ENCODE data around the gene GALNT17. TPM values are rescaled to one million over a fixed set of nuclear protein-coding genes. Genes with fewer than 3 reads are reported as not detected.

Gene GALNT17
- polyA plus RNA-seq, 2 of the 4 experiments (the other 2 are of a cell fraction), result not detected

GRCh38 chr7:71507680-71508602 is 376.0 kb downstream of the GALNT17 start:
- WGBS (ENCODE audit: missing lambda C conversion rate), result 28% methylated on average over 13 of the region's 14 CpGs
- CTCF ChIA-PET, result interaction anchor here (0.6 to 1.1 kb wide), 4 partner anchors 11 to 804 kb away, joined by 3 read pairs; no protein-coding TSS in a partner anchor
- Histone ChIP-seq H3K27ac (no peak overlapping the region), H3K4me1 (no peaks in the 10 kb centered on the region), H3K4me2 (no peak overlapping the region), H3K4me3 (no peak overlapping the region), H3K9me3 (no peaks in the 10 kb centered on the region; the same call in 2 of the 3 replicates)
- ATAC-seq, result no peak
- TF ChIP-seq FOSB (CRISPR knock-in tag; IDR thresholded peaks at IDR 0.05) (no peak), HOXB13 (CRISPR knock-in tag; IDR thresholded peaks at IDR 0.05; ENCODE audit: low read depth) (no peak), CTCF (IDR thresholded peaks at IDR 0.05) (no peak), ELK1 (IDR thresholded peaks at IDR 0.05; ENCODE audit: low read depth, low read length) (no peak), NFE2L2 (conservative IDR thresholded peaks at IDR 0.05; ENCODE audit: low read length) (no peak), MYC (IDR thresholded peaks at IDR 0.05; ENCODE audit: borderline replicate concordance, low read length) (no peak), BCL3 (IDR thresholded peaks at IDR 0.05) (no peak), POLR2A (IDR thresholded peaks at IDR 0.05; ENCODE audit: low read length) (no peak)
- TF ChIP-seq, protein P1, sequence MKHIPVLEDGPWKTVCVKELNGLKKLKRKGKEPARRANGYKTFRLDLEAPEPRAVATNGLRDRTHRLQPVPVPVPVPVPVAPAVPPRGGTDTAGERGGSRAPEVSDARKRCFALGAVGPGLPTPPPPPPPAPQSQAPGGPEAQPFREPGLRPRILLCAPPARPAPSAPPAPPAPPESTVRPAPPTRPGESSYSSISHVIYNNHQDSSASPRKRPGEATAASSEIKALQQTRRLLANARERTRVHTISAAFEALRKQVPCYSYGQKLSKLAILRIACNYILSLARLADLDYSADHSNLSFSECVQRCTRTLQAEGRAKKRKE (CRISPR knock-in tag; IDR thresholded peaks at IDR 0.05; ENCODE audit: low read depth), result no peak
- POLR2A ChIA-PET, result no interaction called here
- DNase-seq (ENCODE audit: low read depth in 1 of 2, low spot score in 1 of 2), result no peak
- FAIRE-seq, result no peak

DNA sequence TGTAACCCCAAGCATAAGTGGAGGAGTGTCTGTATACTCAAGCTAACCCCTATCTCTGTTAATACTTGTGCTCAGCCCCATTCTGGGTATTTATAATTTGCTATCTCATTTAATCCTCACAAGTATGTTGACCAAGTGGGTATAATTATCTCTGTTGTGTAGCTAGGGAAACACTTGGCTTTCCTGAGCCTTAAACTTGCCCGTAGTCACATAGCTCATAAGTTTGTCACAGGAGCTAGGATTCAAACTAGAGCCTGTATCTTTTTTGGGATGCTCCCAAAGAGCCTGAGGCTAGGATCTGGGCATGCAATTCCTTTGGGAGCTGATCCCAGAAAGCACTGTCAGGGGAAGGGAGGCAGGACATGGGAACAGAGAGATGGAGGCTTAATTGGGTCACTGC is 377.4 kb downstream of the GALNT17 start:
- DNase-seq (ENCODE audit: low read depth in 1 of 2, low spot score in 1 of 2), result no peak
- Histone ChIP-seq H3K4me1 (no peaks in the 10 kb centered on the region), H3K9me3 (no peaks in the 10 kb centered on the region; the same call in 2 of the 3 replicates), H3K4me2 (no peak overlapping the region), H3K4me3 (no peak overlapping the region), H3K27ac (no peak overlapping the region)
- no peak for FAIRE-seq
- CTCF ChIA-PET, result no interaction called here
- TF ChIP-seq POLR2A (IDR thresholded peaks at IDR 0.05; ENCODE audit: low read length) (no peak), SMC3 (IDR thresholded peaks at IDR 0.05) (no peak), RNF2 (IDR thresholded peaks at IDR 0.05; ENCODE audit: borderline replicate concordance, low read depth) (no peak), EP300 (IDR thresholded peaks at IDR 0.05) (no peak), RCOR1 (IDR thresholded peaks at IDR 0.05; ENCODE audit: low read depth, low read length) (no peak), FOSB (CRISPR knock-in tag; IDR thresholded peaks at IDR 0.05) (no peak), BCL3 (IDR thresholded peaks at IDR 0.05) (no peak), HOXB13 (CRISPR knock-in tag; IDR thresholded peaks at IDR 0.05; ENCODE audit: low read depth) (no peak), NFE2L2 (conservative IDR thresholded peaks at IDR 0.05; ENCODE audit: low read length) (no peak), RFX5 (IDR thresholded peaks at IDR 0.05) (no peak), ZSCAN20 (CRISPR knock-in tag; IDR thresholded peaks at IDR 0.05) (no peak), HOXB5 (CRISPR knock-in tag; IDR thresholded peaks at IDR 0.05) (no peak), CHD4 (IDR thresholded peaks at IDR 0.05; ENCODE audit: borderline replicate concordance) (no peak), TP53 (CRISPR knock-in tag; IDR thresholded peaks at IDR 0.05) (no peak), NR3C1 (IDR thresholded peaks at IDR 0.05) (no peak), CEBPB (IDR thresholded peaks at IDR 0.05) (no peak)
- TF ChIP-seq, protein P2, sequence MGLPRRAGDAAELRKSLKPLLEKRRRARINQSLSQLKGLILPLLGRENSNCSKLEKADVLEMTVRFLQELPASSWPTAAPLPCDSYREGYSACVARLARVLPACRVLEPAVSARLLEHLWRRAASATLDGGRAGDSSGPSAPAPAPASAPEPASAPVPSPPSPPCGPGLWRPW (IDR thresholded peaks at IDR 0.05), result no peak
- TF ChIP-seq, protein P1 (CRISPR knock-in tag; IDR thresholded peaks at IDR 0.05; ENCODE audit: low read depth), result no peak
- 0% methylated on average over 1 of the region's 1 CpG for WGBS (ENCODE audit: missing lambda C conversion rate)
- no peak for ATAC-seq
- POLR2A ChIA-PET, result no interaction called here
